Trophoblast cell (in vitro differentiated cells and primary cell): ENCODE results near the gene OR5V1.
"Not testable (repeated sequence)": the region's sequence is repeated elsewhere in the genome, so short reads cannot be mapped to it uniquely, and the experiment has no call there.

ENCODE experiments used
- DNase-seq, 2 donors: peaks; one replicate each; pipeline ENCODE4 v3.0.0-alpha.2; 2016
- H2AFZ ChIP-seq: 2 replicates; pipeline ENCODE4 v1.6.1; 2013; ENCODE audit warnings: low read length, moderate library complexity, mild to moderate bottlenecking; ENCODE audit not compliant: insufficient read depth, poor library complexity
- H2AK5ac ChIP-seq: 2 replicates; pipeline ENCODE4 v1.6.1; 2013; ENCODE audit warnings: mild to moderate bottlenecking, low read length
- H2BK120ac ChIP-seq: 2 replicates; pipeline ENCODE4 v1.6.1; 2013; ENCODE audit warnings: low read length, mild to moderate bottlenecking, moderate library complexity; ENCODE audit not compliant: insufficient read depth, poor library complexity
- H2BK12ac ChIP-seq: 2 replicates; pipeline ENCODE4 v1.6.1; 2013; ENCODE audit warnings: mild to moderate bottlenecking, low read length, moderate library complexity
- H2BK5ac ChIP-seq: 2 replicates; pipeline ENCODE4 v1.6.1; 2013; ENCODE audit warnings: low read length, low read depth, moderate library complexity, mild to moderate bottlenecking; ENCODE audit not compliant: poor library complexity
- H3K14ac ChIP-seq: 2 replicates; pipeline ENCODE4 v1.6.1; 2013; ENCODE audit warnings: mild to moderate bottlenecking, low read length
- H3K18ac ChIP-seq: 2 replicates; pipeline ENCODE4 v1.6.1; 2013; ENCODE audit warnings: mild to moderate bottlenecking, low read length
- H3K23ac ChIP-seq: 2 replicates; pipeline ENCODE4 v1.6.1; 2013; ENCODE audit warnings: low read length
- H3K27ac ChIP-seq: 2 replicates; pipeline ENCODE4 v1.5.1; 2013; ENCODE audit warnings: low read depth, mild to moderate bottlenecking, inconsistent platforms, low read length, moderate library complexity
- H3K27me3 ChIP-seq: 2 replicates; pipeline ENCODE4 v1.6.1; 2013; ENCODE audit warnings: inconsistent platforms, mild to moderate bottlenecking, low read length, moderate library complexity; ENCODE audit not compliant: insufficient read depth
- H3K36me3 ChIP-seq, 2 experiments: 1 replicate in 1 of 2; 2 replicates in 1 of 2; pipeline ENCODE4 v1.6.1; 2013; ENCODE audit warnings: low read length in 2 of 2, mild to moderate bottlenecking in 2 of 2, moderate library complexity in 1 of 2; ENCODE audit not compliant: insufficient read depth in 2 of 2, control insufficient read depth in 1 of 2
- H3K4ac ChIP-seq: 2 replicates; pipeline ENCODE4 v1.6.1; 2013; ENCODE audit warnings: low read depth, mild to moderate bottlenecking, low read length, moderate library complexity
- H3K4me1 ChIP-seq, 2 experiments: 1 replicate in 1 of 2; 2 replicates in 1 of 2; pipeline ENCODE4 v1.6.1; 2013; ENCODE audit warnings: low read length in 2 of 2, mild to moderate bottlenecking in 2 of 2, moderate library complexity in 1 of 2; ENCODE audit not compliant: insufficient read depth in 2 of 2, control insufficient read depth in 1 of 2
- H3K4me2 ChIP-seq: 2 replicates; pipeline ENCODE4 v1.6.1; 2013; ENCODE audit warnings: inconsistent platforms, mild to moderate bottlenecking, low read length, moderate library complexity
- H3K4me3 ChIP-seq: 2 replicates; pipeline ENCODE4 v1.5.1; 2013; ENCODE audit warnings: mild to moderate bottlenecking, low read depth, low read length, inconsistent platforms
- H3K79me1 ChIP-seq: one replicate; pipeline ENCODE4 v1.6.1; 2013; ENCODE audit warnings: low read length
- H3K79me2 ChIP-seq: 2 replicates; pipeline ENCODE4 v1.6.1; 2013; ENCODE audit warnings: low read length, mild to moderate bottlenecking; ENCODE audit not compliant: control insufficient read depth, insufficient read depth, poor library complexity
- H3K9ac ChIP-seq: 2 replicates; pipeline ENCODE4 v1.6.1; 2013; ENCODE audit warnings: mild to moderate bottlenecking, low read length
- H3K9me3 ChIP-seq: 2 replicates; pipeline ENCODE4 v1.6.1; 2013; ENCODE audit warnings: low read depth, mild to moderate bottlenecking, control low read depth, inconsistent platforms, low read length; ENCODE audit not compliant: insufficient read depth
- H4K12ac ChIP-seq: 2 replicates; pipeline ENCODE4 v1.6.1; 2013; ENCODE audit warnings: low read depth, mild to moderate bottlenecking, low read length, moderate library complexity
- H4K8ac ChIP-seq: 2 replicates; pipeline ENCODE4 v1.6.1; 2013; ENCODE audit warnings: low read depth, mild to moderate bottlenecking, low read length, moderate library complexity
- H4K91ac ChIP-seq: one replicate; pipeline ENCODE4 v1.6.1; 2013; ENCODE audit warnings: low read depth, mild to moderate bottlenecking, low read length, moderate library complexity
- WGBS: extraction: QIAGEN DNeasy Blood & Tissue Kit; methylation state at CpG from one replicate; pipeline ENCODE4 v1.1.7; 2013; ENCODE audit warnings: missing lambda C conversion rate; ENCODE audit not compliant: insufficient read length, insufficient coverage; ENCODE audit errors: extremely low coverage; 5-methylcytosine and 5-hydroxymethylcytosine counted together

The OR5V1 gene

DNA sequence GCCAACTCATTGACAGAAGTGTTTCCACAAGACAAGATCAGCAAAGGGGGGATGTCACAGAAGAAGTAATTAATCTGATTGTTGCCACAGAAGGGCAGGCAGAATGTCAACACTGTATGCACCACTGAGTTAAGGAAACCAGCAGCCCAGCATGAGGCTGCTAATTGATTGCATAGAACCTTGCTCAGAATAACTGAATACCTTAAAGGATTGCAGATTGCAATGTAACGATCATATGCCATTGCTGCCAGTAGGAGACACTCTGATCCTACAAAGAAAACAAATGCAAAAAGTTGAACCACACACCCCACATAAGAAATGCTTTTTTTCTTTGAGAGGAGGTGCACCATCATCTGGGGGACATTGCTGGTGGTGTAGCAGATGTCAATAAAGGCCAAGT is 13.1 kb downstream of the OR5V1 start:
- no peak overlapping the region for H2AFZ ChIP-seq
- no peak overlapping the region for H3K18ac ChIP-seq
- no peak overlapping the region for H3K9ac ChIP-seq
- no peak overlapping the region for H2BK120ac ChIP-seq
- no peaks in the 10 kb centered on the region for H3K79me2 ChIP-seq
- H4K91ac ChIP-seq, result no peak overlapping the region
- no peak overlapping the region for H2AK5ac ChIP-seq
- no peaks in the 10 kb centered on the region for H3K36me3 ChIP-seq
- DNase-seq, result no peak
- H4K8ac ChIP-seq, result no peak overlapping the region
- WGBS, result no CpG with 5 or more reads among the region's 1 CpG
- no peak overlapping the region for H4K12ac ChIP-seq
- no peak overlapping the region for H3K4me3 ChIP-seq
- H3K9me3 ChIP-seq, result no peaks in the 10 kb centered on the region
- no peak overlapping the region for H3K4ac ChIP-seq
- no peak overlapping the region for H3K23ac ChIP-seq
- no peaks in the 10 kb centered on the region for H3K79me1 ChIP-seq
- H3K4me1 ChIP-seq, result no peaks in the 10 kb centered on the region
- H3K27me3 ChIP-seq, result no peaks in the 10 kb centered on the region
- H2BK12ac ChIP-seq, result no peak overlapping the region
- no peak overlapping the region for H3K4me2 ChIP-seq
- H2BK5ac ChIP-seq, result no peak overlapping the region
- no peak overlapping the region for H3K14ac ChIP-seq
- H3K27ac ChIP-seq, result no peak overlapping the region

DNA sequence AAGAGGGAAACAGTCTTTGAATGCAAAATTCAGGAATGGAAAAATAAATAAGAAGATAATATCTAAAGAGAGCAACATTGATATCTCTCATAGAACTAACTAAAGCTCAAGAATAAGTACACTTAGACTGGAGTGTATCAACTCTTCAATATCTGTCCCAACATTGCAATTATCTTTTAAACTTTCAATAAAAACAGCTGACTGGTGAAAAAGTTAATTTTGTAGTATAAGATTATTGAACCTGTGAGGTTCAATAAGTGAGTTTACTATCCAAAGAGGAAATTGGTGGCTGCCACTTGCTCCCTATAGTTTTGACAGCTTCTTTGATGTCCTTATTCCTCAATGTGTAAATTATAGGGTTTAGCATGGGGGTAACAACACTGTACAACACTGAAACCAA is 13.7 kb downstream of the OR5V1 start:
- no peaks in the 10 kb centered on the region for H3K9me3 ChIP-seq
- H3K14ac ChIP-seq, result no peak overlapping the region
- H3K9ac ChIP-seq, result no peak overlapping the region
- no peak overlapping the region for H4K8ac ChIP-seq
- no peak overlapping the region for H2AFZ ChIP-seq
- H3K4ac ChIP-seq, result no peak overlapping the region
- H3K79me1 ChIP-seq, result no peaks in the 10 kb centered on the region
- H3K4me3 ChIP-seq, result no peak overlapping the region
- H3K27ac ChIP-seq, result no peak overlapping the region
- no peak overlapping the region for H4K12ac ChIP-seq
- H2BK12ac ChIP-seq, result no peak overlapping the region
- no peak overlapping the region for H2BK5ac ChIP-seq
- H4K91ac ChIP-seq, result no peak overlapping the region
- no peak overlapping the region for H2AK5ac ChIP-seq
- no peak overlapping the region for H3K18ac ChIP-seq
- no peaks in the 10 kb centered on the region for H3K4me1 ChIP-seq
- no peaks in the 10 kb centered on the region for H3K36me3 ChIP-seq
- no peak overlapping the region for H2BK120ac ChIP-seq
- no peaks in the 10 kb centered on the region for H3K79me2 ChIP-seq
- H3K27me3 ChIP-seq, result no peaks in the 10 kb centered on the region
- H3K23ac ChIP-seq, result no peak overlapping the region
- H3K4me2 ChIP-seq, result no peak overlapping the region
- DNase-seq, result no peak

DNA sequence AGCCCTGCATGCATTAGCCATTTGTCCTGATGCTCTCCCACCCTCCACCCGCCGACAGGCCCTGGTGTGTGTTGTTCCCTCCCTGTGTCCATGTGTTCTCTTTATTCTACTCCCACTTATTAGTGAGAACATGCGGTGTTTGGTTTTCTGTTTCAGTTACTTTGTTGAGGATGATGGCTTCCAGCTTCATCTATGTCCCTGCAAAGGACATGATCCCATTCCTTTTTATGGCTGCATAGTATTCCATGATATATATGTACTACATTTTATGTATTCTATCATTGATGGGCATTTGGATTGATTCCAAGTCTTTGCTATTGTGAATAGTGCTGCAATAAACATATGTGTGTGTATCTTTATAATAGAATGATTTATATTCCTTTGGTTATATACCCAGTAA is 19.3 kb downstream of the OR5V1 start:
- H3K4me2 ChIP-seq, H3K4me1 ChIP-seq, H2AK5ac ChIP-seq, H3K23ac ChIP-seq, H2BK5ac ChIP-seq, H3K27ac ChIP-seq, H3K18ac ChIP-seq, H3K27me3 ChIP-seq, H3K9me3 ChIP-seq, H3K14ac ChIP-seq, H2AFZ ChIP-seq, H4K8ac ChIP-seq, H3K79me2 ChIP-seq, H3K9ac ChIP-seq, DNase-seq, H3K79me1 ChIP-seq, H3K4me3 ChIP-seq, H2BK12ac ChIP-seq, H2BK120ac ChIP-seq, H3K36me3 ChIP-seq, H4K91ac ChIP-seq, H3K4ac ChIP-seq, H4K12ac ChIP-seq: not testable (repeated sequence)
- no CpG with 5 or more reads among the region's 3 CpGs for whole genome bisulfite sequencing

DNA sequence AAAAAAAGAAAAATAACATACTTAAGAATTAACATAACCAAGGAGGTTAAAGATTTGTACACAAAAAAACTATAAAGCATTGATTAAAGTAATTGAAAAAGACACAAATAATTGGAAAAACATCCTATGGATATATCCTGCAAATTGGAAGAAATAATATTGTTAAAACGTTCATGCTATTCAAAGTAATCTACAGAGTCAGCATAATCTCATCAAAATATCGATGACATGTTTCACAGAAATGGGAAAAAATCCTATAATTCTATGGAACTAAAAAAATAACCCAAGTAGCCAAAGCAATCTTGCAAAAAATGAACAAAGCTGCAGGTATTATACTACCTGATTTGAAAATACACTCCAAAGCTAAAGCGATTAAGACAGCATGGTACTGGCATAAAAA is 23.3 kb downstream of the OR5V1 start:
- Histone ChIP-seq H2BK120ac (no peak overlapping the region), H3K9ac (no peak overlapping the region), H3K79me2 (no peaks in the 10 kb centered on the region), H3K23ac (no peak overlapping the region), H3K4me1 (no peaks in the 10 kb centered on the region), H4K8ac (no peak overlapping the region), H3K27me3 (no peaks in the 10 kb centered on the region), H3K4me3 (no peak overlapping the region), H2BK5ac (no peak overlapping the region), H3K27ac (no peak overlapping the region), H2AFZ (no peak overlapping the region), H4K12ac (no peak overlapping the region), H3K79me1 (no peaks in the 10 kb centered on the region), H4K91ac (no peak overlapping the region), H3K4me2 (no peak overlapping the region), H2AK5ac (no peak overlapping the region), H3K18ac (no peak overlapping the region), H3K9me3 (no peaks in the 10 kb centered on the region), H3K14ac (no peak overlapping the region), H3K36me3 (no peaks in the 10 kb centered on the region), H2BK12ac (no peak overlapping the region), H3K4ac (no peak overlapping the region)
- DNase-seq, result no peak
- WGBS, result no CpG with 5 or more reads among the region's 3 CpGs

DNA sequence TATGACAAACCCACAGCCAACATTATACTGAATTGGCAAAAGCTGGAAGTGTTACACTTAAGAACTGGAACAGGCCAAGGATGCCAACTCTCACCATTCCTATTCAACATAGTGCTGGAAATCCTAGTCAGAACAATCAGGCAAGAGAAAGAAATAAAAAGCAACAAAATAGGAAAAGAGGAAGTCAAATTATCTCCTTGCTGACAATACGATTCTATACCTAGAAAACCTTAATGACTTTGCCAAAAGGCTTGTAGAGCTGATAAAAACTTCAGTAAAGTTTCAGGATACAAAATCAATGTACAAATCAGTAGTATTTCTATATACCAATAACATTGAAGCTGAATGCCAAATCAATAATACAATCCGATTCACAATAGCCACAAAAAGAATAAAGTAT is 32.4 kb downstream of the OR5V1 start:
- H3K36me3 ChIP-seq, result no peaks in the 10 kb centered on the region
- no peaks in the 10 kb centered on the region for H3K9me3 ChIP-seq
- no peak overlapping the region for H3K27ac ChIP-seq
- H4K8ac ChIP-seq, result no peak overlapping the region
- no peak overlapping the region for H3K9ac ChIP-seq
- no peaks in the 10 kb centered on the region for H3K79me2 ChIP-seq
- no peak overlapping the region for H3K4ac ChIP-seq
- H2BK120ac ChIP-seq, result no peak overlapping the region
- no peak overlapping the region for H3K18ac ChIP-seq
- no peak overlapping the region for H4K12ac ChIP-seq
- no CpG with 5 or more reads among the region's 2 CpGs for WGBS
- no peaks in the 10 kb centered on the region for H3K27me3 ChIP-seq
- no peak overlapping the region for H2BK12ac ChIP-seq
- no peak for DNase-seq
- H2AFZ ChIP-seq, result no peak overlapping the region
- H3K4me3 ChIP-seq, result no peak overlapping the region
- no peak overlapping the region for H3K14ac ChIP-seq
- no peaks in the 10 kb centered on the region for H3K79me1 ChIP-seq
- H2BK5ac ChIP-seq, result no peak overlapping the region
- no peak overlapping the region for H3K4me2 ChIP-seq
- H4K91ac ChIP-seq, result no peak overlapping the region
- no peak overlapping the region for H2AK5ac ChIP-seq
- H3K4me1 ChIP-seq, result no peaks in the 10 kb centered on the region
- no peak overlapping the region for H3K23ac ChIP-seq
